Measurements from ENCODE around the gene SGF29.
"Not testable (repeated sequence)": the region's sequence is repeated elsewhere in the genome, so short reads cannot be mapped to it uniquely, and the experiment has no call there.

SGF29 gene

GRCh38 chr16:28615486-28616223 is 61.9 kb downstream of the SGF29 start:
- H3K27me3 ChIP-seq (ENCODE audit: insufficient read depth, poor library complexity, severe bottlenecking); H3K27ac ChIP-seq (replicated peaks); H3K4me3 ChIP-seq (replicated peaks; ENCODE audit: insufficient read depth, low read length): not testable (repeated sequence)
- DNase-seq (ENCODE audit: low read depth in 1 of 2, low spot score in 1 of 2) = peak in 1 of 2 experiments; percentile 45

- not testable (repeated sequence) for H3K27me3 ChIP-seq (ENCODE audit: insufficient read depth, poor library complexity, severe bottlenecking); H3K4me3 ChIP-seq (replicated peaks; ENCODE audit: insufficient read depth, low read length); DNase-seq (ENCODE audit: low read depth in 1 of 2, low spot score in 1 of 2)
- peak overlapping the region; percentile 53 for H3K27ac ChIP-seq (replicated peaks)
Measured at GRCh38 chr16:28616224-28616577, 62.5 kb downstream of the SGF29 start.

- H3K4me3 ChIP-seq (replicated peaks; ENCODE audit: insufficient read depth, low read length) = no peak overlapping the region
- TF ChIP-seq CTCF (IDR thresholded peaks at IDR 0.05; ENCODE audit: insufficient read depth, low read length) (no peak), REST (IDR thresholded peaks at IDR 0.05; ENCODE audit: insufficient replicate concordance, low read depth) (no peak), POLR2AphosphoS5 (IDR thresholded peaks at IDR 0.05; ENCODE audit: low read depth) (no peak), GABPA (IDR thresholded peaks at IDR 0.05; ENCODE audit: low read depth) (no peak), SPI1 (IDR thresholded peaks at IDR 0.05; ENCODE audit: borderline replicate concordance, low read depth) (no peak)
- H3K27ac ChIP-seq (replicated peaks) = peak overlapping the region; percentile 53
Measured at GRCh38 chr16:28616636-28617035, 62.9 kb downstream of the SGF29 start.

GRCh38 chr16:28617874-28618273 is 64.2 kb downstream of the SGF29 start:
- peak in 1 of 2 experiments; percentile 77 for DNase-seq (ENCODE audit: low read depth in 1 of 2, low spot score in 1 of 2)
- Histone ChIP-seq H3K27me3 (ENCODE audit: insufficient read depth, poor library complexity, severe bottlenecking) (no peaks in the 10 kb centered on the region), H3K27ac (replicated peaks) (no peak overlapping the region), H3K4me3 (replicated peaks; ENCODE audit: insufficient read depth, low read length) (no peak overlapping the region)
- no peak for TF ChIP-seq POLR2AphosphoS5 (IDR thresholded peaks at IDR 0.05; ENCODE audit: low read depth)
- no peak for TF ChIP-seq GABPA (IDR thresholded peaks at IDR 0.05; ENCODE audit: low read depth)
- TF ChIP-seq CTCF (IDR thresholded peaks at IDR 0.05; ENCODE audit: insufficient read depth, low read length) = no peak
- TF ChIP-seq REST (IDR thresholded peaks at IDR 0.05; ENCODE audit: insufficient replicate concordance, low read depth) = no peak
- no peak for TF ChIP-seq SPI1 (IDR thresholded peaks at IDR 0.05; ENCODE audit: borderline replicate concordance, low read depth)

More at GRCh38 chr16:28616636-28617035, 62.9 kb downstream of the SGF29 start:
- H3K27me3 ChIP-seq (ENCODE audit: insufficient read depth, poor library complexity, severe bottlenecking) = no peaks in the 10 kb centered on the region
- DNase-seq (ENCODE audit: low read depth in 1 of 2, low spot score in 1 of 2) = peak in 1 of 2 experiments; percentile 86

- H3K4me3 ChIP-seq (replicated peaks; ENCODE audit: insufficient read depth, low read length); H3K27me3 ChIP-seq (ENCODE audit: insufficient read depth, poor library complexity, severe bottlenecking); H3K27ac ChIP-seq (replicated peaks); DNase-seq (ENCODE audit: low read depth in 1 of 2, low spot score in 1 of 2): not testable (repeated sequence)
Measured at GRCh38 chr16:28620316-28620715, 66.6 kb downstream of the SGF29 start.

All from HL-60 (cell line).